ENCODE data around the gene USP37.
"Not testable (repeated sequence)": the region's sequence is repeated elsewhere in the genome, so short reads cannot be mapped to it uniquely, and the experiment has no call there.

The USP37 gene

DNA sequence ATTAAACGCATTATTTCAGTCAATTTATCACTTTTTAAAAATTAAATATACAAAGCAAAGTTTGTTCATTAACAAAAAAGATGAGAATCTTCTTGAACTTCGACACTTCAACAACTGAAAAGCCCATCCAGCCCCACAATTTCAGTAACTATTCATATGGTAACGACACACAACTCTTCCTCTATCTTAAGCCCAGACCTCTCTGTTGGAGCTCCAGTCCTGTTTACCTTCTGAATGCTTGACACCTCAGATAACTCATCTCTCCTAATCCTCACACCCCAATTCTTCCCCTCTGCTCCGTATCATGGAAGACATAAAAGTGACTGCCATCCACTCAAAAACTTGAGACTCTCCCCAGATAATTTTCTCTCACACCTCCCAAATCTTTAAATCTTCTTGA, 12.6 kb downstream of the USP37 start:
- Histone ChIP-seq H3K4me1 (ENCODE audit: control insufficient read depth in 5 of 5, insufficient read depth in 5 of 5, low read length in 5 of 5) (no peaks in the 10 kb centered on the region), H3K27ac (ENCODE audit: low read depth, low read length) (no peak overlapping the region), H3K9me3 (ENCODE audit: control insufficient read depth in 5 of 5, low read length in 5 of 5) (no peaks in the 10 kb centered on the region), H3K36me3 (ENCODE audit: control insufficient read depth in 5 of 5, insufficient read depth in 5 of 5, low read length in 5 of 5) (peaks cover 27 to 64% (median 38%) of the 10 kb centered on the region in 5 donors), H3K27me3 (ENCODE audit: control insufficient read depth in 5 of 5, insufficient read depth in 4 of 5, low read length in 5 of 5) (no peaks in the 10 kb centered on the region), H3K4me3 (ENCODE audit: low read depth in 1 of 5, low read length in 5 of 5) (no peak overlapping the region), H3K9ac (ENCODE audit: low read length in 5 of 5) (no peak overlapping the region)

DNA sequence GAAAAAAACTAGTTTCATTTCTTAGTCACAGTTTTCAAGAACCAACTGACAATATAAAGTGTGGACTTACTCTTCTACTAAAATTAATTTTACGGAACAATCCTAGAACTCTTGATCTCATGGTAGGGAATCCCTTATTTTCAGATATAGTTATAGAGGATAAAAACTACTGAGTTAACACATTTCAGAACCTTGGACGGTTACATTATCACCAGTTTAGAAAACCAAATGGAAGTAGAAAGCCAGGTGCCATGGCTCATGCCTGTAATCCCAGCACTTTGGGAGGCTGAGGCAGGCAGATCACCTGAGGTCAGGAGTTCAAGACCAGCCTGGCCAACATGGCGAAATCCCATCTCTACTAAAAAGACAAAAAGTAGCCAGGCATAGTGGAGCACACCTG, 13.9 kb downstream of the USP37 start:
- H3K27me3 ChIP-seq (ENCODE audit: control insufficient read depth in 5 of 5, insufficient read depth in 4 of 5, low read length in 5 of 5); H3K4me1 ChIP-seq (ENCODE audit: control insufficient read depth in 5 of 5, insufficient read depth in 5 of 5, low read length in 5 of 5); H3K4me3 ChIP-seq (ENCODE audit: low read depth in 1 of 5, low read length in 5 of 5); H3K9me3 ChIP-seq (ENCODE audit: control insufficient read depth in 5 of 5, low read length in 5 of 5); H3K27ac ChIP-seq (ENCODE audit: low read depth, low read length): not testable (repeated sequence)
- peak overlapping the region in 1 of 5 donors; percentile 11 for H3K9ac ChIP-seq (ENCODE audit: low read length in 5 of 5)
- peaks cover 21 to 52% (median 29%) of the 10 kb centered on the region in 5 donors for H3K36me3 ChIP-seq (ENCODE audit: control insufficient read depth in 5 of 5, insufficient read depth in 5 of 5, low read length in 5 of 5)

DNA sequence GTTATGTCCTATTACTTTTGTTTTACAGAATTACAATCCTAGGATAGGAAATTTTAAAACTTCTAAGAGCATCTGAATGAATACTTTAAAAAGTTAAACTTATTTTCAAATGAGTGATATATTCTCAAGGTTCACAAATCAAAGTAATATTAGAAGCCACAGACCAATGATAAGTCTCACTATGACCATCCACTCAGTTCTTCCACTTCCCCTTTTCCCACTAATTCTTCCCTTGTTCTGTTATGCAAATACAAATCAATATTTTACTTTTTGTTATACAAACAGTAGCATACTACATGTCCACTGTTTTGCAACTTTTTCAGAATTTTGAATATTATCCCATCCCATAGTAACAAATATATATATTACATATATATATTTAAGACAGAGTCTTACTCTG, 20.2 kb downstream of the USP37 start:
- Histone ChIP-seq H3K4me3 (ENCODE audit: low read depth in 1 of 5, low read length in 5 of 5) (no peak overlapping the region), H3K27ac (ENCODE audit: low read depth, low read length) (no peak overlapping the region), H3K36me3 (ENCODE audit: control insufficient read depth in 5 of 5, insufficient read depth in 5 of 5, low read length in 5 of 5) (peaks cover 38 to 57% (median 42%) of the 10 kb centered on the region in 5 donors), H3K4me1 (ENCODE audit: control insufficient read depth in 5 of 5, insufficient read depth in 5 of 5, low read length in 5 of 5) (no peaks in the 10 kb centered on the region), H3K9ac (ENCODE audit: low read length in 5 of 5) (no peak overlapping the region), H3K27me3 (ENCODE audit: control insufficient read depth in 5 of 5, insufficient read depth in 4 of 5, low read length in 5 of 5) (no peaks in the 10 kb centered on the region), H3K9me3 (ENCODE audit: control insufficient read depth in 5 of 5, low read length in 5 of 5) (no peaks in the 10 kb centered on the region)

DNA sequence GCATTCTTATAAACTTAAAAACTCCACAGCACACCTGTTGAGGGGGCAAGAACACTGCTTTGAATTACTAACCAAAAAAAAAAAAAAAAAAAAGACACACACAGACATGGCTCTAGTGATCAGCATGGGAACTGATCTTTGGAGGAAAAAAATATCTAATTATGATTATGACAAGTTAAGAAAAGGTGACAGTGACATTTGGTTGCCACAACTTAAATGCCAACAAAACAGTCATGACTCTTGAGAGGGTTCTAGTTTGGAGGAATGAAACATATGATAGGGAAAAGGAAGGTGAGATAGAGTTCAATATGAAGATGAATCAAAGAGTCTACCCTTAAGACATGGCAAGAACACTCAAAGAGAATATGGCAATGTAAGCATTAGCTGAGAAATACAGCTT, 20.6 kb downstream of the USP37 start:
- Histone ChIP-seq H3K4me3 (ENCODE audit: low read depth in 1 of 5, low read length in 5 of 5) (no peak overlapping the region), H3K27me3 (ENCODE audit: control insufficient read depth in 5 of 5, insufficient read depth in 4 of 5, low read length in 5 of 5) (no peaks in the 10 kb centered on the region), H3K36me3 (ENCODE audit: control insufficient read depth in 5 of 5, insufficient read depth in 5 of 5, low read length in 5 of 5) (peaks cover 37 to 57% (median 42%) of the 10 kb centered on the region in 5 donors), H3K27ac (ENCODE audit: low read depth, low read length) (no peak overlapping the region), H3K9ac (ENCODE audit: low read length in 5 of 5) (no peak overlapping the region), H3K4me1 (ENCODE audit: control insufficient read depth in 5 of 5, insufficient read depth in 5 of 5, low read length in 5 of 5) (no peaks in the 10 kb centered on the region), H3K9me3 (ENCODE audit: control insufficient read depth in 5 of 5, low read length in 5 of 5) (no peaks in the 10 kb centered on the region)

DNA sequence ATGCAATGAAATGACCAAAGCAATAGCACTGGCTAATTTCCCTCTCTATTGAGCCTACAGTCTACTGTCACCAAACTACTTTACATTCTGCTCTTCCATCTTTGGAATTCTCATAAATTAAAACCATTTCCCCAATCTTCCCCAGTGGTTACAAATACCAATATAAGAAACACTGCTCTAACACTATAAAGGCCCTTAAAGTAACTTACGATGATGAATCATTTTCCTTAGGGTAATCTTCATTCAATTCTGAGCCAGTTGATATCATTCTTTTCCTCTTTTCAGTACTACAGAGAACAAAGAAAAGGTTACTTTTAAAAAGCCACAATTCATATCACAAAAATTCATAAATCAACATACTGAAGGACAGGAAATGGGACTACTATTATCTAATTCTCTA, 22.1 kb downstream of the USP37 start:
- Histone ChIP-seq H3K4me1 (ENCODE audit: control insufficient read depth in 5 of 5, insufficient read depth in 5 of 5, low read length in 5 of 5) (no peaks in the 10 kb centered on the region), H3K36me3 (ENCODE audit: control insufficient read depth in 5 of 5, insufficient read depth in 5 of 5, low read length in 5 of 5) (peaks cover 46 to 65% (median 50%) of the 10 kb centered on the region in 5 donors), H3K9ac (ENCODE audit: low read length in 5 of 5) (no peak overlapping the region)

DNA sequence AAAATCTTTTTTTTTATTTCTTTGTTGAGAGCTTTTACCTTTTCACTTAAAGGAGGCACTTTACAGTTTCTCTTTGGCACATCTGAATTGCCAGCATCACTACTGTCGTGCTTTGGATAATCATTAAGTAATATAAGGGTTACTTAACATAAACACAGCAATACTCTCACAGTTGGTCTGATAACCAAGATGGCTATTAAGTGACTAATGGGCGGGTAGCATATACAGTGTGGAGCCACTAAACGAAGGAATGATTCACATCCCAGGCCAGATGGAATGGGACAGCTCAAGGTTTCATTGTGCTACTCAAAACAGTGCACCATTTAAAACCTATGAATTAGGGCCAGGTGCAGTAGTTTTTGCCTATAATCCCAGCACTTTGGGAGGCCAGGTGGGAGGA, 28.1 kb downstream of the USP37 start:
- Histone ChIP-seq H3K9ac (ENCODE audit: low read length in 5 of 5) (no peak overlapping the region), H3K4me1 (ENCODE audit: control insufficient read depth in 5 of 5, insufficient read depth in 5 of 5, low read length in 5 of 5) (no peaks in the 10 kb centered on the region), H3K36me3 (ENCODE audit: control insufficient read depth in 5 of 5, insufficient read depth in 5 of 5, low read length in 5 of 5) (peaks cover 53 to 75% (median 57%) of the 10 kb centered on the region in 5 donors), H3K9me3 (ENCODE audit: control insufficient read depth in 5 of 5, low read length in 5 of 5) (no peaks in the 10 kb centered on the region), H3K4me3 (ENCODE audit: low read depth in 1 of 5, low read length in 5 of 5) (no peak overlapping the region), H3K27me3 (ENCODE audit: control insufficient read depth in 5 of 5, insufficient read depth in 4 of 5, low read length in 5 of 5) (no peaks in the 10 kb centered on the region), H3K27ac (ENCODE audit: low read depth, low read length) (no peak overlapping the region)

More for the DNA sequence above, 22.1 kb downstream of the USP37 start:
- Histone ChIP-seq H3K9me3 (ENCODE audit: control insufficient read depth in 5 of 5, low read length in 5 of 5) (no peaks in the 10 kb centered on the region), H3K27me3 (ENCODE audit: control insufficient read depth in 5 of 5, insufficient read depth in 4 of 5, low read length in 5 of 5) (no peaks in the 10 kb centered on the region), H3K4me3 (ENCODE audit: low read depth in 1 of 5, low read length in 5 of 5) (no peak overlapping the region), H3K27ac (ENCODE audit: low read depth, low read length) (no peak overlapping the region)

DNA sequence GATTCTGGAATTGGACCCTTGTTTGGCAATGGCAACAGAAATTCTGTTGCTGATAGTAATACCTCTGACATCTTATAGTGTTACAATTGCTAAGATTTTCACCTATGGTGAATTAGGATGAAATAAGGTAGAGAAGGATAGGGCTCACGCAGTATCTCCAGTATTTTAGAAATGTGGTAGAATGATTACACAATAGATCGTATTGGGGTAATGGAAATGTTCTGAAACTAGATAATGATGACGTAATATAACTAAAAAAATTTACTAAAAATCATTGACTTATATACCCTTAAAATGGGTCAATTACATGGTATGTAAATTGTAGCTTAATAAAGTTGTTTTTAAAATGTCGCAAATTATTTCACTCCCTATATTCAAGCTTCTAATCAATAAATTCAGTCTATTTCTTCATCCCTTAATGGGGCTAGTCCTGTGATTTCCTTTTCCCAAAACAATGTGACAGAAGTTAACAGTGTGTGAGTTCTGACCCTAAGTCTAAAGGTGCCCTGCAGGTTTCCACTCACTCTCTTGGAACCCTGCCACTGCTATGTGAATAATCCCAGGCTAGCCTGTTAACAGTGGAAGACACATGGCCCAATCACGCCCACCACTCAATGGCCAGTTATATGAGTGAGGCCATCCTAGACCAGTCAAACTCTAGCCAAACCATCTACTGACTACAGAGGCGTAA, 31.2 kb downstream of the USP37 start:
- Histone ChIP-seq H3K9ac (ENCODE audit: low read length in 5 of 5) (no peak overlapping the region), H3K9me3 (ENCODE audit: control insufficient read depth in 5 of 5, low read length in 5 of 5) (no peaks in the 10 kb centered on the region), H3K4me3 (ENCODE audit: low read depth in 1 of 5, low read length in 5 of 5) (no peak overlapping the region), H3K36me3 (ENCODE audit: control insufficient read depth in 5 of 5, insufficient read depth in 5 of 5, low read length in 5 of 5) (peaks cover 42 to 67% (median 56%) of the 10 kb centered on the region in 5 donors), H3K4me1 (ENCODE audit: control insufficient read depth in 5 of 5, insufficient read depth in 5 of 5, low read length in 5 of 5) (no peaks in the 10 kb centered on the region), H3K27ac (ENCODE audit: low read depth, low read length) (no peak overlapping the region), H3K27me3 (ENCODE audit: control insufficient read depth in 5 of 5, insufficient read depth in 4 of 5, low read length in 5 of 5) (no peaks in the 10 kb centered on the region)

DNA sequence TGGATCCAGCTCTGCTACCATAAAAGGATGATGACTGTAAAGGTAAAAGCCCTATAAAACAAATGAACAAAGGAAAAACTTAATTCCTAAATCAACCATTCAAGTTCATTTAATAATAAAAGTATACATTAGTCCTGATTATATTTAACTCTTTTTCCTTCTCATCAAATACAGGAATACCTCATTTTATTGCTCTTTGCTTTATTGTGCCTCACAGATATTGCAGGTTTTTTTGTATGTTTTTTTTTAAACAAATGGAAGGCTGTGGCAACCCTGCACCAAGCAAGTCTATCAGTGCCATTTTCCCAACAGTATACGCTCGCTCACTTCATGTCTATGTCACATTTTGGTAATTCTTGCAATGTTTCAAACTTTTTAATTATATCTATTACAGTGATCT, 38.2 kb downstream of the USP37 start:
- Histone ChIP-seq H3K36me3 (ENCODE audit: control insufficient read depth in 5 of 5, insufficient read depth in 5 of 5, low read length in 5 of 5) (peaks cover 37 to 58% (median 44%) of the 10 kb centered on the region in 5 donors), H3K27me3 (ENCODE audit: control insufficient read depth in 5 of 5, insufficient read depth in 4 of 5, low read length in 5 of 5) (no peaks in the 10 kb centered on the region), H3K4me3 (ENCODE audit: low read depth in 1 of 5, low read length in 5 of 5) (no peak overlapping the region), H3K4me1 (ENCODE audit: control insufficient read depth in 5 of 5, insufficient read depth in 5 of 5, low read length in 5 of 5) (no peaks in the 10 kb centered on the region), H3K9me3 (ENCODE audit: control insufficient read depth in 5 of 5, low read length in 5 of 5) (no peaks in the 10 kb centered on the region), H3K27ac (ENCODE audit: low read depth, low read length) (no peak overlapping the region), H3K9ac (ENCODE audit: low read length in 5 of 5) (no peak overlapping the region)

DNA sequence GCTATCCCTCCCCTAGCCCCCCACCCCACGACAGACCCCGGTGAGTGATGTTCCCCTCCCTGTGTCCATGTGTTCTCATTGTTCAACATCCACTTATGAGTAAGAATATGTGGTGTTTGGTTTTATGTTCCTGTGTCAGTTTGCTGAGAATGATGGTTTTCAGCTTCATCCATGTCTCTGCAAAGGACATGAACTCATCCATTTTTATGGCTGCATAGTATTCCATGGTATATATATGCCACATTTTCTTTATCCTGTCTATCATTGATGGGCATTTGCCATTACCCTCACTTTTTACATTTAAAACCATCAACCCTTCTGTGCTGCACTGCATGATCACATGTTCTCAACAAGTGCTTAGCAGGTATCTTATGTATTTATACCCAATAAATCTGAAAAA, 39.7 kb downstream of the USP37 start:
- peaks cover 37 to 52% (median 41%) of the 10 kb centered on the region in 5 donors for H3K36me3 ChIP-seq (ENCODE audit: control insufficient read depth in 5 of 5, insufficient read depth in 5 of 5, low read length in 5 of 5)
- not testable (repeated sequence) for H3K4me3 ChIP-seq (ENCODE audit: low read depth in 1 of 5, low read length in 5 of 5); H3K27ac ChIP-seq (ENCODE audit: low read depth, low read length); H3K27me3 ChIP-seq (ENCODE audit: control insufficient read depth in 5 of 5, insufficient read depth in 4 of 5, low read length in 5 of 5); H3K4me1 ChIP-seq (ENCODE audit: control insufficient read depth in 5 of 5, insufficient read depth in 5 of 5, low read length in 5 of 5); H3K9ac ChIP-seq (ENCODE audit: low read length in 5 of 5); H3K9me3 ChIP-seq (ENCODE audit: control insufficient read depth in 5 of 5, low read length in 5 of 5)

DNA sequence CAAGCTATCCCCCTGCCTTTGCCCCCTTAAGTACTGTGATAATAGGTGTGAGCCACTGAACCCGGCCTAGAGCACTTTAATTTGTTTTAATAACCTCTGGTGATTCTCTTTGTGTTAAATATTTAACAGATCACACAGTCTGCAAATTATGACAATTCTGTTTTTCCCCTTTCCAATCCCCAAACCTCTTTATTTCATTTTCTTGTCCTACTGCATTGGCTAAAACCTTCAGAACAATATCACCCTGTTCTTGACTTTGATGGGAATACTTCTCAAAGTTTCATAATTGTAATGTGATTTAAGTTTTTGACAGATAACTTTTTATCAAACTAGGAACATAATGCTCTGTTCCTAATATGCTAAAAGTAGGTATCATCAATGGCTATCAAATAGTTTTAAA, 44.5 kb downstream of the USP37 start:
- H3K9me3 ChIP-seq (ENCODE audit: control insufficient read depth in 5 of 5, low read length in 5 of 5): no peaks in the 10 kb centered on the region
- H3K4me1 ChIP-seq (ENCODE audit: control insufficient read depth in 5 of 5, insufficient read depth in 5 of 5, low read length in 5 of 5): no peaks in the 10 kb centered on the region
- no peak overlapping the region for H3K9ac ChIP-seq (ENCODE audit: low read length in 5 of 5)
- H3K27ac ChIP-seq (ENCODE audit: low read depth, low read length): no peak overlapping the region
- H3K27me3 ChIP-seq (ENCODE audit: control insufficient read depth in 5 of 5, insufficient read depth in 4 of 5, low read length in 5 of 5): no peaks in the 10 kb centered on the region
- H3K4me3 ChIP-seq (ENCODE audit: low read depth in 1 of 5, low read length in 5 of 5): no peak overlapping the region
- peaks cover 7 to 30% (median 14%) of the 10 kb centered on the region in 5 donors for H3K36me3 ChIP-seq (ENCODE audit: control insufficient read depth in 5 of 5, insufficient read depth in 5 of 5, low read length in 5 of 5)

All from subcutaneous abdominal adipose tissue (tissue), 5 donors.